SK-N-SH treated with all-trans-retinoic acid at 6 μM for 48 hours (cell line): Measurements from ENCODE around the gene TCAP.

Source experiments
- ATAC-seq: fragments of 200-7000 bp; cut with Tn5 transposase; 3 replicates; pipeline ENCODE4 v1.9.1; 2020; ENCODE audit warnings: mild to moderate bottlenecking, moderate library complexity
- ARNTL ChIP-seq: fragments of 450-650 bp; formaldehyde crosslinking; IDR thresholded peaks from 2 replicates; pipeline ENCODE4 v1.5.0; 2020; ENCODE audit warnings: low read depth, mild to moderate bottlenecking, moderate library complexity, borderline replicate concordance
- BACH2 ChIP-seq: fragments of 250-450 bp; sonication (Bioruptor Pico); IDR thresholded peaks from 2 replicates; pipeline ENCODE4 v1.9.0; 2021; ENCODE audit warnings: mild to moderate bottlenecking, borderline replicate concordance
- CREB5 ChIP-seq: fragments of 250-450 bp; sonication (Bioruptor Pico); IDR thresholded peaks from 2 replicates; pipeline ENCODE4 v1.5.1; 2020; ENCODE audit warnings: low read depth, mild to moderate bottlenecking, moderate library complexity
- CSDC2 ChIP-seq: fragments of 250-450 bp; sonication (Bioruptor Pico); IDR thresholded peaks from 2 replicates; pipeline ENCODE4 v1.5.0; 2020; ENCODE audit warnings: mild to moderate bottlenecking, moderate library complexity
- CSRNP3 ChIP-seq: fragments of 250-450 bp; sonication (Bioruptor Pico); IDR thresholded peaks from 2 replicates; pipeline ENCODE4 v1.5.1; 2021; ENCODE audit warnings: mild to moderate bottlenecking, moderate library complexity
- ESRRG ChIP-seq: fragments of 250-450 bp; sonication (Bioruptor Pico); IDR thresholded peaks from 2 replicates; pipeline ENCODE4 v1.6.1; 2021; ENCODE audit warnings: mild to moderate bottlenecking
- GLIS3 ChIP-seq: fragments of 250-450 bp; sonication (Bioruptor Pico); IDR thresholded peaks from 2 replicates; pipeline ENCODE4 v1.5.0; 2020; ENCODE audit warnings: mild to moderate bottlenecking, moderate library complexity
- ISL1 ChIP-seq: fragments of 250-450 bp; sonication (Bioruptor Pico); IDR thresholded peaks from 2 replicates; pipeline ENCODE4 v2.1.2; 2022; ENCODE audit warnings: mild to moderate bottlenecking, moderate library complexity
- OSR1 ChIP-seq: fragments of 250-450 bp; sonication (Bioruptor Pico); IDR thresholded peaks from 2 replicates; pipeline ENCODE4 v1.8.0; 2022; ENCODE audit warnings: moderate library complexity, mild to moderate bottlenecking, inconsistent platforms
- PATZ1 ChIP-seq: fragments of 250-450 bp; sonication (Bioruptor Pico); IDR thresholded peaks from 2 replicates; pipeline ENCODE4 v1.8.0; 2020; ENCODE audit warnings: mild to moderate bottlenecking, moderate library complexity, borderline replicate concordance
- POU6F1 ChIP-seq: fragments of 250-450 bp; sonication (Bioruptor Pico); IDR thresholded peaks from 2 replicates; pipeline ENCODE4 v1.8.0; 2021; ENCODE audit warnings: low read depth, mild to moderate bottlenecking, moderate library complexity, borderline replicate concordance
- PPARA ChIP-seq: fragments of 250-450 bp; sonication (Bioruptor Pico); IDR thresholded peaks from 2 replicates; pipeline ENCODE4 v1.5.0; 2020; ENCODE audit warnings: mild to moderate bottlenecking, borderline replicate concordance
- SNAI2 ChIP-seq: fragments of 250-450 bp; sonication (Bioruptor Pico); IDR thresholded peaks from 2 replicates; pipeline ENCODE4 v1.5.0; 2020; ENCODE audit warnings: mild to moderate bottlenecking, moderate library complexity
- TCF4 ChIP-seq: fragments of 250-450 bp; sonication (Bioruptor Pico); IDR thresholded peaks from 2 replicates; pipeline ENCODE4 v1.8.0; 2021; ENCODE audit warnings: mild to moderate bottlenecking, moderate library complexity, borderline replicate concordance
- TOX ChIP-seq: fragments of 250-450 bp; sonication (Bioruptor Pico); IDR thresholded peaks from 2 replicates; pipeline ENCODE4 v1.8.0; 2021; ENCODE audit warnings: mild to moderate bottlenecking, moderate library complexity, borderline replicate concordance
- TSHZ2 ChIP-seq: fragments of 250-450 bp; sonication (Bioruptor Pico); IDR thresholded peaks from 2 replicates; pipeline ENCODE4 v1.5.0; 2020; ENCODE audit warnings: mild to moderate bottlenecking, moderate library complexity
- ZFP3 ChIP-seq: fragments of 250-450 bp; sonication (Bioruptor Pico); IDR thresholded peaks from 2 replicates; pipeline ENCODE4 v1.5.0; 2020; ENCODE audit warnings: mild to moderate bottlenecking, moderate library complexity
- ZNF565 ChIP-seq: fragments of 450-650 bp; formaldehyde crosslinking; conservative IDR thresholded peaks from 2 replicates; pipeline ENCODE4 v1.5.0; 2020; ENCODE audit warnings: low read depth, mild to moderate bottlenecking, moderate library complexity
- ZNF70 ChIP-seq: fragments of 450-650 bp; formaldehyde crosslinking; IDR thresholded peaks from 2 replicates; pipeline ENCODE4 v1.5.0; 2020; ENCODE audit warnings: mild to moderate bottlenecking, moderate library complexity

Gene TCAP

GRCh38 chr17:39636587-39636926, 28.6 kb upstream of the TCAP start (continued):
- TF ChIP-seq POU6F1 (CRISPR knock-in tag) (no peak), GLIS3 (CRISPR knock-in tag) (no peak), ESRRG (no peak), PATZ1 (CRISPR knock-in tag) (no peak)
- TF ChIP-seq, all 23 proteins: peak for 0

GRCh38 chr17:39636927-39637736, 28.0 kb upstream of the TCAP start, which contains the start of gene STARD3:
Gene STARD3 (plus strand): TSS chr17:39637144. CDS start chr17:39653532, 16,388 bp downstream.
- no peak for TF ChIP-seq ARNTL
- no peak for TF ChIP-seq ZFP3 (CRISPR knock-in tag)
- TF ChIP-seq SNAI2 (CRISPR knock-in tag) = no peak
- no peak for TF ChIP-seq PATZ1 (CRISPR knock-in tag)
- TF ChIP-seq GLIS3 (CRISPR knock-in tag) = no peak
- TF ChIP-seq CREB5 (CRISPR knock-in tag) = no peak
- TF ChIP-seq ZNF565 (CRISPR knock-in tag) = no peak
- no peak for TF ChIP-seq CSRNP3
- TF ChIP-seq CSDC2 (CRISPR knock-in tag) = no peak
- TF ChIP-seq PPARA = no peak
- no peak for TF ChIP-seq ZNF70 (CRISPR knock-in tag)
- TF ChIP-seq ISL1 (CRISPR knock-in tag) = no peak
- no peak for TF ChIP-seq BACH2 (CRISPR knock-in tag)
- no peak for TF ChIP-seq ESRRG
- TF ChIP-seq TOX = no peak
- TF ChIP-seq TSHZ2 (CRISPR knock-in tag) = no peak
- peak; percentile 96 for ATAC-seq

GRCh38 chr17:39638317-39638716, 26.8 kb upstream of the TCAP start:
- no peak for ATAC-seq
- TF ChIP-seq OSR1 (CRISPR knock-in tag) (no peak), CSDC2 (CRISPR knock-in tag) (no peak), ZNF70 (CRISPR knock-in tag) (no peak), POU6F1 (CRISPR knock-in tag) (no peak), TOX (no peak), TCF4 (CRISPR knock-in tag) (no peak), CREB5 (CRISPR knock-in tag) (no peak), PPARA (no peak)
